Caco-2 (cell line): ENCODE data around the gene ST8SIA2. TPM values are rescaled to one million over a fixed set of nuclear protein-coding genes. Genes with fewer than 3 reads are reported as not detected.

Experiments used
- BruUV-seq: library from RNA; stranded (reverse); fragments of 400-500 nt; replicated peaks from 2 replicates; lab custom pipeline; 2021; lab: Mats Ljungman, UMichigan
- CTCF ChIA-PET: fragments of 300-600 bp; sonication (Branson Sonifier 250); formaldehyde crosslinking; loops from one replicate; lab custom pipeline; 2022; ENCODE audit warnings: antibody characterized with exemption; lab: Charles Lee
- POLR2A ChIA-PET: fragments of 300-600 bp; sonication (Branson Sonifier 250); formaldehyde crosslinking; loops from one replicate; lab custom pipeline; 2022; ENCODE audit warnings: antibody characterized with exemption; lab: Charles Lee
- DNase-seq, 2 experiments: peaks; one replicate each; pipeline versions ENCODE4 v3.0.0 to v3.0.0-alpha.2; 2020 to 2022
- H3K27me3 ChIP-seq: replicated peaks from 2 replicates; pipeline ENCODE4 v1.6.0; 2011; ENCODE audit warnings: low read length; ENCODE audit not compliant: control insufficient read depth, insufficient read depth
- H3K36me3 ChIP-seq: 2 replicates; pipeline ENCODE4 v1.5.1; 2011; ENCODE audit warnings: low read length; ENCODE audit not compliant: control insufficient read depth, insufficient read depth
- H3K4me1 ChIP-seq: fragments of 250-450 bp; sonication (Bioruptor Pico); 2 replicates; pipeline ENCODE4 v1.5.1; 2020; ENCODE audit warnings: mild to moderate bottlenecking
- H3K4me3 ChIP-seq: 2 replicates; pipeline ENCODE4 v1.5.1; 2011; ENCODE audit warnings: low read depth, mild to moderate bottlenecking, control low read depth, low read length
- H3K9me3 ChIP-seq: fragments of 250-450 bp; sonication (Bioruptor Pico); 2 replicates; pipeline ENCODE4 v1.5.1; 2020; ENCODE audit warnings: mild to moderate bottlenecking, moderate library complexity
- H3K27ac Mint-ChIP-seq: one replicate; pipeline ENCODE4 v1.8.0; 2022; ENCODE audit warnings: mixed read lengths; ENCODE audit not compliant: unreplicated experiment
- H3K27me3 Mint-ChIP-seq: one replicate; pipeline ENCODE4 v1.8.0; 2022; ENCODE audit warnings: mixed read lengths; ENCODE audit not compliant: insufficient read depth, unreplicated experiment
- H3K36me3 Mint-ChIP-seq: one replicate; pipeline ENCODE4 v1.8.0; 2022; ENCODE audit warnings: mild to moderate bottlenecking, mixed read lengths; ENCODE audit not compliant: insufficient read depth, unreplicated experiment
- H3K4me1 Mint-ChIP-seq: one replicate; pipeline ENCODE4 v1.8.0; 2022; ENCODE audit warnings: low read depth, mixed read lengths; ENCODE audit not compliant: unreplicated experiment
- H3K4me3 Mint-ChIP-seq: one replicate; pipeline ENCODE4 v1.8.0; 2022; ENCODE audit warnings: mild to moderate bottlenecking, moderate library complexity, mixed read lengths; ENCODE audit not compliant: unreplicated experiment
- H3K9me3 Mint-ChIP-seq: one replicate; pipeline ENCODE4 v1.8.0; 2022; ENCODE audit warnings: mixed read lengths; ENCODE audit not compliant: unreplicated experiment
- CTCF ChIP-seq, 2 experiments: fragments of 200-600 bp in 1 of 2; IDR thresholded peaks; 1 replicate in 1 of 2; 2 replicates in 1 of 2; pipeline versions ENCODE4 v1.5.1 to v1.8.0; 2011 to 2022; ENCODE audit warnings: antibody characterized with exemption in 1 of 2, control low read depth in 1 of 2, inconsistent platforms in 1 of 2, low read depth in 1 of 2, low read length in 1 of 2, mild to moderate bottlenecking in 1 of 2, moderate library complexity in 1 of 2; ENCODE audit not compliant: insufficient read depth in 1 of 2, severe bottlenecking in 1 of 2, unreplicated experiment in 1 of 2
- intact Hi-C: fragments of 100-400 bp; cut with micrococcal nuclease; formaldehyde crosslinking; loops from one replicate; pipeline ENCODE4 v1.10.0; 2022; ENCODE audit not compliant: unreplicated experiment
- total RNA-seq: library from RNA; stranded (reverse); gene quantifications from 2 replicates; pipeline ENCODE4 v1.2.3, GENCODE V29; 2022

The ST8SIA2 gene
- total RNA-seq, 1 experiment from 2014 or later = not detected

- H3K9me3 Mint-ChIP-seq = no peaks in the 10 kb centered on the region
- H3K4me1 Mint-ChIP-seq = no peaks in the 10 kb centered on the region
- BruUV-seq = no TSS peak
- H3K36me3 ChIP-seq = no peaks in the 10 kb centered on the region
- H3K27me3 ChIP-seq = peaks cover 2% of the 10 kb centered on the region
- no peak for TF ChIP-seq CTCF (IDR thresholded peaks at IDR 0.05; ENCODE audit: insufficient read depth in 1 of 2, low read depth in 1 of 2, low read length in 1 of 2, severe bottlenecking in 1 of 2, unreplicated experiment in 1 of 2)
- intact Hi-C loops = no loop called here
- H3K27ac Mint-ChIP-seq = no peak overlapping the region
- no peak overlapping the region for H3K4me3 ChIP-seq
- no peaks in the 10 kb centered on the region for H3K9me3 ChIP-seq
- ChIA-PET POLR2A (no interaction called here), CTCF (no interaction called here)
- DNase-seq = no peak
- H3K27me3 Mint-ChIP-seq = peaks cover 14% of the 10 kb centered on the region
- H3K36me3 Mint-ChIP-seq = no peaks in the 10 kb centered on the region
- H3K4me1 ChIP-seq = no peaks in the 10 kb centered on the region
- no peak overlapping the region for H3K4me3 Mint-ChIP-seq
These were observed 61.6 kb downstream of the ST8SIA2 start for GRCh38 chr15:92455271-92455670.

GRCh38 chr15:92457471-92458041, 63.9 kb downstream of the ST8SIA2 start:
- H3K4me1 ChIP-seq = no peaks in the 10 kb centered on the region
- no peak overlapping the region for H3K4me3 ChIP-seq
- no peaks in the 10 kb centered on the region for H3K4me1 Mint-ChIP-seq
- BruUV-seq = no TSS peak
- H3K36me3 Mint-ChIP-seq = no peaks in the 10 kb centered on the region
- TF ChIP-seq CTCF (IDR thresholded peaks at IDR 0.05; ENCODE audit: insufficient read depth in 1 of 2, low read depth in 1 of 2, low read length in 1 of 2, severe bottlenecking in 1 of 2, unreplicated experiment in 1 of 2) = no peak
- ChIA-PET POLR2A (no interaction called here), CTCF (no interaction called here)
- H3K27me3 ChIP-seq = peaks cover 2% of the 10 kb centered on the region
- no peak overlapping the region for H3K4me3 Mint-ChIP-seq
- H3K36me3 ChIP-seq = no peaks in the 10 kb centered on the region
- intact Hi-C loops = no loop called here
- H3K9me3 Mint-ChIP-seq = no peaks in the 10 kb centered on the region
- DNase-seq = no peak
- H3K27ac Mint-ChIP-seq = no peak overlapping the region
- no peaks in the 10 kb centered on the region for H3K9me3 ChIP-seq
- H3K27me3 Mint-ChIP-seq = peaks cover 18% of the 10 kb centered on the region

- H3K27me3 ChIP-seq = peaks cover 2% of the 10 kb centered on the region
- H3K36me3 ChIP-seq = no peaks in the 10 kb centered on the region
- H3K9me3 Mint-ChIP-seq = no peaks in the 10 kb centered on the region
- no TSS peak for BruUV-seq
- DNase-seq = no peak
- H3K4me3 Mint-ChIP-seq = no peak overlapping the region
- H3K4me3 ChIP-seq = no peak overlapping the region
- TF ChIP-seq CTCF (IDR thresholded peaks at IDR 0.05; ENCODE audit: insufficient read depth in 1 of 2, low read depth in 1 of 2, low read length in 1 of 2, severe bottlenecking in 1 of 2, unreplicated experiment in 1 of 2) = no peak
- H3K36me3 Mint-ChIP-seq = no peaks in the 10 kb centered on the region
- ChIA-PET POLR2A (no interaction called here), CTCF (no interaction called here)
- H3K27ac Mint-ChIP-seq = no peak overlapping the region
- intact Hi-C loops = no loop called here
- H3K4me1 Mint-ChIP-seq = no peaks in the 10 kb centered on the region
- peaks cover 22% of the 10 kb centered on the region for H3K27me3 Mint-ChIP-seq
- H3K9me3 ChIP-seq = no peaks in the 10 kb centered on the region
- no peaks in the 10 kb centered on the region for H3K4me1 ChIP-seq
These were observed 66.3 kb downstream of the ST8SIA2 start for GRCh38 chr15:92460023-92460422.
